ENCODE measurements around the gene RBFOX1.

DNA sequence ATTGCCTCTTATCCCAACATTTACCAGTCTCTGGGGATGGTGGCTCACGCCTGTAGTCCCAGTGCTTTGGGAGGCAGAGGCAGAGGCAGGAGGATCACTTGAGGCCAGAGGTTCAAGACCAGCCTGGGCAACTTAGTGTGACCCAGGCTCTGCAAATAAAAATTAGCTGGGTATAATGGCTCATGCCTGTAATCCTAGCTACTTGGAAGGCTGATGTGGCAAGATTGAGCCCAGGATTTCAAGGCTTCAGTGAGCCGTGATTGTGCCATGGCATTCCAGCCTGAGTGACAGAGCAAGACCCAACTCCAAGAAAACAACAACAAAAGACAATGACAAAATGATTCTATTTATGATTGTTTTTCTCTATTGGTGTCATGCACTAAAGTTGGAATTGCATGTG is 244.9 kb downstream of the RBFOX1 start:
- TF ChIP-seq, protein P1, sequence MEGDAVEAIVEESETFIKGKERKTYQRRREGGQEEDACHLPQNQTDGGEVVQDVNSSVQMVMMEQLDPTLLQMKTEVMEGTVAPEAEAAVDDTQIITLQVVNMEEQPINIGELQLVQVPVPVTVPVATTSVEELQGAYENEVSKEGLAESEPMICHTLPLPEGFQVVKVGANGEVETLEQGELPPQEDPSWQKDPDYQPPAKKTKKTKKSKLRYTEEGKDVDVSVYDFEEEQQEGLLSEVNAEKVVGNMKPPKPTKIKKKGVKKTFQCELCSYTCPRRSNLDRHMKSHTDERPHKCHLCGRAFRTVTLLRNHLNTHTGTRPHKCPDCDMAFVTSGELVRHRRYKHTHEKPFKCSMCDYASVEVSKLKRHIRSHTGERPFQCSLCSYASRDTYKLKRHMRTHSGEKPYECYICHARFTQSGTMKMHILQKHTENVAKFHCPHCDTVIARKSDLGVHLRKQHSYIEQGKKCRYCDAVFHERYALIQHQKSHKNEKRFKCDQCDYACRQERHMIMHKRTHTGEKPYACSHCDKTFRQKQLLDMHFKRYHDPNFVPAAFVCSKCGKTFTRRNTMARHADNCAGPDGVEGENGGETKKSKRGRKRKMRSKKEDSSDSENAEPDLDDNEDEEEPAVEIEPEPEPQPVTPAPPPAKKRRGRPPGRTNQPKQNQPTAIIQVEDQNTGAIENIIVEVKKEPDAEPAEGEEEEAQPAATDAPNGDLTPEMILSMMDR (IDR thresholded peaks at IDR 0.05), result no peak
- TF ChIP-seq POLR2A (IDR thresholded peaks at IDR 0.05), result no peak
